Glutamatergic neuron (in vitro differentiated cells): ENCODE data around the gene CMPK2. TPM values are rescaled to one million over a fixed set of nuclear protein-coding genes. Genes with fewer than 3 reads are reported as not detected.

Experiments used
- DNase-seq: peaks from one replicate; pipeline ENCODE4 v3.0.0; 2022
- H3K27ac Mint-ChIP-seq: one replicate; pipeline ENCODE4 v1.8.0; 2020; ENCODE audit warnings: mild to moderate bottlenecking, mixed read lengths, inconsistent platforms; ENCODE audit not compliant: unreplicated experiment
- H3K27me3 Mint-ChIP-seq: one replicate; pipeline ENCODE4 v1.8.0; 2020; ENCODE audit warnings: mild to moderate bottlenecking, moderate library complexity, mixed read lengths, inconsistent platforms; ENCODE audit not compliant: unreplicated experiment
- H3K36me3 Mint-ChIP-seq: one replicate; pipeline ENCODE4 v1.8.0; 2020; ENCODE audit warnings: mild to moderate bottlenecking, mixed read lengths, inconsistent platforms; ENCODE audit not compliant: unreplicated experiment
- H3K4me1 Mint-ChIP-seq: one replicate; pipeline ENCODE4 v1.8.0; 2020; ENCODE audit warnings: mild to moderate bottlenecking, low read depth, mixed read lengths, inconsistent platforms; ENCODE audit not compliant: unreplicated experiment
- H3K4me3 Mint-ChIP-seq: one replicate; pipeline ENCODE4 v1.8.0; 2020; ENCODE audit warnings: mild to moderate bottlenecking, mixed read lengths, inconsistent platforms; ENCODE audit not compliant: unreplicated experiment
- H3K9me3 Mint-ChIP-seq: one replicate; pipeline ENCODE4 v1.8.0; 2020; ENCODE audit warnings: mild to moderate bottlenecking, moderate library complexity, mixed read lengths, inconsistent platforms; ENCODE audit not compliant: unreplicated experiment
- total RNA-seq: library from RNA; stranded (reverse); fragmentation: NEBNext Ultra II Directional; extraction: Animal tissue kit (Norgen Biotek cat#: 25700); gene quantifications from one replicate; pipeline ENCODE4 v1.2.1, GENCODE V29; 2021; ENCODE audit not compliant: unreplicated experiment
- TF ChIP-seq, protein P1 (sequence below): fragments of 200-600 bp; sonication (generic); IDR thresholded peaks from one replicate; pipeline ENCODE4 v1.5.0; 2021; ENCODE audit not compliant: partially characterized antibody, unreplicated experiment

CMPK2 gene
- total RNA-seq, 1 donor from 2014 or later, result 0.81 TPM

DNA sequence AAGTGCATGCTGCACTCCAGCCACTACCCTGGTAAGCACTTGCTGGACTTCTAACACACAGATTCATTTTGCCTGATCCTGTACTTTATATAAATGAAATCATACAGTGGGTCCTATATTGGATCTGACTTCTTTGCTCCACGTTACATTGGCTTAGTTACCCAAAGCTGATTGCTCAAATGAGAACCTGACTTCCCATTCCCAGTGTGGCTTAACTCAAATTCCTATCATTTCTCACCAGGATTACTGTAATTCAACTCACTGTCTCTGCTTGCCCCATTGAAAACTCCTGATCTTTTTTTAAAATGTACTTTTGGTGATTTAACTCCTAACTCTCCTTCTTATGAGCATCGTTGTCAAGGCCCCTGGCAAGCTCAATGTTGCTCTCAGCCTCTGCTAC is 13.3 kb upstream of the CMPK2 start:
- Mint-ChIP-seq H3K27me3 (no peaks in the 10 kb centered on the region), H3K9me3 (peaks cover 5% of the 10 kb centered on the region), H3K27ac (no peak overlapping the region)

DNA sequence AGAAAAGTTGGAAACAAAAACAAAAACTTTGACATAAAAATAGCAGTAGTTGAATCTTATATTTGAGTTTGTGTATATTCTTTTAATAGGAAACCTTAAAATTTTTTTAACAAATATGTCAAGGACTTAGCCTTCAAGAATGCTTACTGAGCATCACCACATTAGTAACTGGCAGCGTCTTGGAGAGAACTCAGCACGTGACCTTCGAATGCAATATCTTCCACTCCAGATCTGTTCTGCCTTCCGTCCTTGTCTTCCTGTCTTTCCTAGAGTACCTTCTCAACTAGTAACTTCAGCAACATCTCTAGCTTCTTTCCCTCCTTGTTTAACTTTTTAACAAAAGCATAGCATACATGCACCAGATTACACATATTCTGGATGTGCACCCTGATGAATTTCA is 12.8 kb upstream of the CMPK2 start:
- Mint-ChIP-seq H3K4me1 (no peaks in the 10 kb centered on the region), H3K27me3 (no peaks in the 10 kb centered on the region), H3K4me3 (no peak overlapping the region), H3K36me3 (peaks cover 7% of the 10 kb centered on the region), H3K9me3 (peaks cover 5% of the 10 kb centered on the region), H3K27ac (no peak overlapping the region)
- TF ChIP-seq, protein P1, sequence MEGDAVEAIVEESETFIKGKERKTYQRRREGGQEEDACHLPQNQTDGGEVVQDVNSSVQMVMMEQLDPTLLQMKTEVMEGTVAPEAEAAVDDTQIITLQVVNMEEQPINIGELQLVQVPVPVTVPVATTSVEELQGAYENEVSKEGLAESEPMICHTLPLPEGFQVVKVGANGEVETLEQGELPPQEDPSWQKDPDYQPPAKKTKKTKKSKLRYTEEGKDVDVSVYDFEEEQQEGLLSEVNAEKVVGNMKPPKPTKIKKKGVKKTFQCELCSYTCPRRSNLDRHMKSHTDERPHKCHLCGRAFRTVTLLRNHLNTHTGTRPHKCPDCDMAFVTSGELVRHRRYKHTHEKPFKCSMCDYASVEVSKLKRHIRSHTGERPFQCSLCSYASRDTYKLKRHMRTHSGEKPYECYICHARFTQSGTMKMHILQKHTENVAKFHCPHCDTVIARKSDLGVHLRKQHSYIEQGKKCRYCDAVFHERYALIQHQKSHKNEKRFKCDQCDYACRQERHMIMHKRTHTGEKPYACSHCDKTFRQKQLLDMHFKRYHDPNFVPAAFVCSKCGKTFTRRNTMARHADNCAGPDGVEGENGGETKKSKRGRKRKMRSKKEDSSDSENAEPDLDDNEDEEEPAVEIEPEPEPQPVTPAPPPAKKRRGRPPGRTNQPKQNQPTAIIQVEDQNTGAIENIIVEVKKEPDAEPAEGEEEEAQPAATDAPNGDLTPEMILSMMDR, result no peak
- no peak for DNase-seq

More for the DNA sequence above, 13.3 kb upstream of the CMPK2 start:
- DNase-seq, result no peak
- Mint-ChIP-seq H3K36me3 (peaks cover 2% of the 10 kb centered on the region), H3K4me3 (no peak overlapping the region), H3K4me1 (no peaks in the 10 kb centered on the region)
- TF ChIP-seq, protein P1, result no peak

DNA sequence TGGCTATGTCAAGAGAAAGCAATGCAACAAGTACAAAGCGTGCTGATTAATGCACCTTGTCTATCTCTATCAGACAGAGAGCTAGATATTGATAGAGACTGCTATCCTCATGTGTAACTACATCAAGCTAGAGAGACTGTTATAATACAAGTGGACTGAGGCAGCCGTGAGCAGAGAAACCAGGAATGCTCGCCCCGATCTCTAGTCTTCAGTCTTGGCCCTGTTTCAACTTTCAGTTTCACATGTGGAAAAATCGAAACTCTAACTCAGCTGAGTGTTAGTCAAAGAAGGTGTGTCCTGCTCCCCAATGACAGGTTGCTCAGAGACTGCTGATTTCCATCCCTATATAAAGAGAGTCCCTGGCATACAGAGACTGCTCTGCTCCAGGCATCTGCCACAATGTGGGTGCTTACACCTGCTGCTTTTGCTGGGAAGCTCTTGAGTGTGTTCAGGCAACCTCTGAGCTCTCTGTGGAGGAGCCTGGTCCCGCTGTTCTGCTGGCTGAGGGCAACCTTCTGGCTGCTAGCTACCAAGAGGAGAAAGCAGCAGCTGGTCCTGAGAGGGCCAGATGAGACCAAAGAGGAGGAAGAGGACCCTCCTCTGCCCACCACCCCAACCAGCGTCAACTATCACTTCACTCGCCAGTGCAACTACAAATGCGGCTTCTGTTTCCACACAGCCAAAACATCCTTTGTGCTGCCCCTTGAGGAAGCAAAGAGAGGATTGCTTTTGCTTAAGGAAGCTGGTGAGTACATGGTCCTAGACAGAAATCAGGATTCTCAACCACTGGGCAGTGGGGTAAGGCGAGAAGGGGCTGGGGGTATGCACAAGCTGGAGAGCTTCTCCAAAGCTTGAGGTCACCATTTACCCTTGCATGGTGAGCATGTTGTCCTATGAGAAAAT is 11.9 kb upstream of the CMPK2 start, which contains the start of gene RSAD2:
RSAD2 (plus strand) TSS at position 376 of the 903 bp plus-strand sequence; CDS start at position 400, 24 bp downstream.
- TF ChIP-seq, protein P1, result no peak
- no peak within 1 kb of the TSS for H3K27ac Mint-ChIP-seq
- no peaks in the 10 kb centered on the region for H3K27me3 Mint-ChIP-seq
- H3K4me3 Mint-ChIP-seq, result no peak within 1 kb of the TSS
- no peak for DNase-seq
- peaks cover 5% of the 10 kb centered on the region for H3K9me3 Mint-ChIP-seq
- H3K36me3 Mint-ChIP-seq, result peaks cover 9% of the 10 kb centered on the region
- no peaks in the 10 kb centered on the region for H3K4me1 Mint-ChIP-seq

DNA sequence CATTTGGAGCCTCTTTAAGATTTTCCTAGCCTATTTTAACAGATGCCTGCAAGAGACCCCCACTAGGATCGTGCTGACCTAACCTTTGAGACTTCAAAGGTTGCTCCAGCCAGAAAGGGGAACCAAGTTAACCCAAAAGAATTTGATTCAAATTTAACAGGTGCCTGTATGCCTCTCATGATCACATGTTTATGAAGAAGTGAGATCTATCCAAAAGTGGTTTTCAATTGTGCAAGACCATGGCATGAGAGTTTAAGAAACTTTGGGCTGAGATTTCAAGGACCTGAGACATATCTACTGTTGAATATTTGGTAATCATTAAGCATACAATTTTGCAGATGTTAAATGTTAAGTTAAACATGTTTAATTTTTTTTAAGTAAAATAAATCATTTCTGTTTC is 10.6 kb upstream of the CMPK2 start:
- Mint-ChIP-seq H3K27ac (no peak overlapping the region), H3K9me3 (peaks cover 5% of the 10 kb centered on the region), H3K4me1 (no peaks in the 10 kb centered on the region), H3K4me3 (no peak overlapping the region), H3K27me3 (no peaks in the 10 kb centered on the region), H3K36me3 (peaks cover 9% of the 10 kb centered on the region)
- no peak for DNase-seq
- TF ChIP-seq, protein P1, result no peak

DNA sequence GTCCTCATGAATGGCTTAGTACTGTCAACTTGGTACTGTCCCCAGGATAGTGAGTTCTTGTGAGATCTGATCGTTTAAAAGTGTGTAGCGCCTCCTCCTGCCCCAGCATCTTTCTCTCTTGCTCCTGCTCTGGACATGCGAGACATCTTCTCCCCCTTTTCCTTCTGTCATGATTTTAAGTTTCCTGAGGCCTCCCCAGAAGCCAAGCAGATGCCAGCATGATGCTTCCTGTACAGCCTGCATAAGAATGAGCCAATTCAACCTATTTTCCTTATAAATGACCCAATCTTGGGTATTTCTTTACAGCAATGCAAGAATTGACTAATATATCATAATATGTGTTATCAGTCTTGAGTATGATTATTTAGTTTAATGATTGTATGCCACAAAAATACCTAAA is 8.3 kb upstream of the CMPK2 start:
- Mint-ChIP-seq H3K4me1 (no peaks in the 10 kb centered on the region), H3K36me3 (peaks cover 9% of the 10 kb centered on the region), H3K9me3 (no peaks in the 10 kb centered on the region), H3K4me3 (no peak overlapping the region), H3K27me3 (no peaks in the 10 kb centered on the region), H3K27ac (no peak overlapping the region)
- TF ChIP-seq, protein P1, result no peak
- DNase-seq, result no peak
